CD8-positive, alpha-beta memory T cell (primary cell): ENCODE results near the gene TMEM184B. TPM values are rescaled to one million over a fixed set of nuclear protein-coding genes. Genes with fewer than 3 reads are reported as not detected.

Experiments used
- CTCF ChIA-PET: fragments of 350-600 bp; sonication (Branson Sonifier 250); formaldehyde crosslinking; loops from one replicate; lab custom pipeline; 2021; ENCODE audit warnings: antibody characterized with exemption; lab: Charles Lee
- POLR2A ChIA-PET: fragments of 350-600 bp; sonication (Branson Sonifier 250); formaldehyde crosslinking; loops from one replicate; lab custom pipeline; 2021; ENCODE audit warnings: antibody characterized with exemption; lab: Charles Lee
- DNase-seq, 5 donors: peaks; one replicate each; pipeline versions ENCODE4 v3.0.0 to v3.0.0-alpha.2; 2020 to 2022; ENCODE audit warnings: mixed read lengths in 1 of 5
- H3K27ac ChIP-seq: one replicate; pipeline ENCODE4 v1.7.0; 2013; ENCODE audit warnings: low read depth, mild to moderate bottlenecking, low read length, moderate library complexity
- H3K27me3 ChIP-seq: 2 replicates; pipeline ENCODE4 v1.7.0; 2013; ENCODE audit warnings: low read length, mild to moderate bottlenecking; ENCODE audit not compliant: insufficient read depth, poor library complexity, severe bottlenecking
- H3K36me3 ChIP-seq: 2 replicates; pipeline ENCODE4 v1.7.0; 2013; ENCODE audit warnings: mild to moderate bottlenecking, low read length, moderate library complexity; ENCODE audit not compliant: insufficient read depth
- H3K4me1 ChIP-seq: 2 replicates; pipeline ENCODE4 v1.7.0; 2013; ENCODE audit warnings: mild to moderate bottlenecking, low read length, moderate library complexity; ENCODE audit not compliant: insufficient read depth
- H3K4me3 ChIP-seq: 2 replicates; pipeline ENCODE4 v1.7.0; 2013; ENCODE audit warnings: mild to moderate bottlenecking, low read length
- H3K9me3 ChIP-seq: 2 replicates; pipeline ENCODE4 v1.7.0; 2013; ENCODE audit warnings: mild to moderate bottlenecking, low read length
- H3K27ac Mint-ChIP-seq, 8 donors: one replicate each; pipeline ENCODE4 v1.8.0; 2020 to 2021; ENCODE audit warnings: mixed read lengths in 8 of 8, mild to moderate bottlenecking in 6 of 8, inconsistent platforms in 3 of 8, moderate library complexity in 3 of 8
- H3K27me3 Mint-ChIP-seq, 2 donors: one replicate each; pipeline ENCODE4 v1.8.0; 2020 to 2021; ENCODE audit warnings: mixed read lengths in 2 of 2, mild to moderate bottlenecking in 1 of 2, moderate library complexity in 1 of 2
- H3K36me3 Mint-ChIP-seq, 3 donors: one replicate each; pipeline ENCODE4 v1.8.0; 2020 to 2021; ENCODE audit warnings: mixed read lengths in 3 of 3, inconsistent platforms in 1 of 3, mild to moderate bottlenecking in 1 of 3
- H3K4me1 Mint-ChIP-seq, 3 donors: one replicate each; pipeline ENCODE4 v1.8.0; 2020 to 2021; ENCODE audit warnings: mixed read lengths in 3 of 3, inconsistent platforms in 1 of 3, mild to moderate bottlenecking in 1 of 3
- H3K4me3 Mint-ChIP-seq, 7 donors: one replicate each; pipeline ENCODE4 v1.8.0; 2020 to 2021; ENCODE audit warnings: mixed read lengths in 7 of 7, mild to moderate bottlenecking in 6 of 7, moderate library complexity in 4 of 7, inconsistent platforms in 2 of 7
- H3K9me3 Mint-ChIP-seq, 5 donors: one replicate each; pipeline ENCODE4 v1.8.0; 2020 to 2022; ENCODE audit warnings: mixed read lengths in 5 of 5, mild to moderate bottlenecking in 3 of 5, moderate library complexity in 2 of 5, inconsistent platforms in 1 of 5
- polyA plus RNA-seq: library from polyadenylated mRNA; unstranded; fragments of 300-500 nt; fragmentation: Illumina TruSeq; gene quantifications from one replicate; pipeline ENCODE4 v1.2.3, GENCODE V29; 2021
- total RNA-seq, 2 experiments: library from RNA; stranded (reverse); gene quantifications; one replicate each; pipeline ENCODE4 v1.2.3, GENCODE V29; 2021

TMEM184B gene
- total and polyA plus RNA-seq, 3 experiments from 2014 or later: 23.4 to 31.7 (median 29.0) TPM

- POLR2A ChIA-PET: no interaction called here
- Histone ChIP-seq H3K27me3 (no peaks in the 10 kb centered on the region), H3K27ac (no peak overlapping the region), H3K9me3 (no peaks in the 10 kb centered on the region), H3K4me1 (no peaks in the 10 kb centered on the region), H3K4me3 (no peak overlapping the region), H3K36me3 (no peaks in the 10 kb centered on the region)
- Mint-ChIP-seq H3K36me3 (peaks cover 0 to 2% (median 2%) of the 10 kb centered on the region in 3 donors), H3K9me3 (no peaks in the 10 kb centered on the region), H3K27ac (no peak overlapping the region), H3K4me1 (no peaks in the 10 kb centered on the region), H3K27me3 (no peaks in the 10 kb centered on the region), H3K4me3 (no peak overlapping the region)
- no peak for DNase-seq
- CTCF ChIA-PET: interaction anchor here (1.6 kb wide), 1 partner anchor 231 kb away, joined by 3 read pairs; no protein-coding TSS in a partner anchor
Measured at GRCh38 chr22:38284042-38284402, 11.2 kb upstream of the TMEM184B start.

GRCh38 chr22:38282397-38282796, 9.6 kb upstream of the TMEM184B start:
- POLR2A ChIA-PET: no interaction called here
- Mint-ChIP-seq H3K4me3 (no peak overlapping the region), H3K27ac (no peak overlapping the region), H3K27me3 (no peaks in the 10 kb centered on the region), H3K9me3 (no peaks in the 10 kb centered on the region), H3K36me3 (peaks cover 0 to 2% (median 0%) of the 10 kb centered on the region in 3 donors), H3K4me1 (no peaks in the 10 kb centered on the region)
- H3K4me3 ChIP-seq: no peak overlapping the region
- DNase-seq: no peak
- no peaks in the 10 kb centered on the region for H3K36me3 ChIP-seq
- H3K27ac ChIP-seq: no peak overlapping the region
- CTCF ChIA-PET: no interaction called here
- H3K4me1 ChIP-seq: no peaks in the 10 kb centered on the region
- H3K9me3 ChIP-seq: no peaks in the 10 kb centered on the region
- H3K27me3 ChIP-seq: no peaks in the 10 kb centered on the region

- ChIA-PET CTCF (no interaction called here), POLR2A (no interaction called here)
- no peak overlapping the region for H3K27ac ChIP-seq
- H3K36me3 Mint-ChIP-seq: peaks cover 0 to 9% (median 0%) of the 10 kb centered on the region in 3 donors
- H3K4me1 Mint-ChIP-seq: peaks cover 20 to 26% (median 21%) of the 10 kb centered on the region in 3 donors
- peak overlapping the region in 3 of 8 donors; percentile 15 to 80 (median 62) for H3K27ac Mint-ChIP-seq
- peaks cover 0 to 3% of the 10 kb centered on the region in 2 donors for H3K27me3 Mint-ChIP-seq
- H3K4me3 ChIP-seq: no peak overlapping the region
- no peak for DNase-seq
- H3K4me1 ChIP-seq: peaks cover 18% of the 10 kb centered on the region
- no peaks in the 10 kb centered on the region for H3K9me3 ChIP-seq
- no peaks in the 10 kb centered on the region for H3K9me3 Mint-ChIP-seq
- peak overlapping the region in 1 of 7 donors; percentile 42 for H3K4me3 Mint-ChIP-seq
- H3K36me3 ChIP-seq: no peaks in the 10 kb centered on the region
- H3K27me3 ChIP-seq: no peaks in the 10 kb centered on the region
Measured at GRCh38 chr22:38276166-38276565, 3.4 kb upstream of the TMEM184B start.

GRCh38 chr22:38273135-38273826, 471 bp upstream of the TMEM184B start:
- peaks cover 0 to 9% (median 0%) of the 10 kb centered on the region in 3 donors for H3K36me3 Mint-ChIP-seq
- peak overlapping the region; percentile 90 to 98 (median 93) for H3K4me3 Mint-ChIP-seq
- Histone ChIP-seq H3K27me3 (no peaks in the 10 kb centered on the region), H3K4me1 (peaks cover 27% of the 10 kb centered on the region), H3K27ac (peak overlapping the region; percentile 75), H3K4me3 (peak overlapping the region; percentile 59), H3K36me3 (no peaks in the 10 kb centered on the region), H3K9me3 (no peaks in the 10 kb centered on the region)
- peaks cover 43 to 53% (median 44%) of the 10 kb centered on the region in 3 donors for H3K4me1 Mint-ChIP-seq
- peaks cover 0 to 3% of the 10 kb centered on the region in 2 donors for H3K27me3 Mint-ChIP-seq
- H3K9me3 Mint-ChIP-seq: no peaks in the 10 kb centered on the region
- DNase-seq: no peak
- POLR2A ChIA-PET: interaction anchor here (1.0 to 1.3 kb wide), 3 partner anchors 11 to 216 kb away, joined by 3 to 4 read pairs (median 3); partner anchors contain the start of gene PICK1
- peak overlapping the region; percentile 90 to 99 (median 97) for H3K27ac Mint-ChIP-seq
- CTCF ChIA-PET: no interaction called here

- Histone ChIP-seq H3K27me3 (no peaks in the 10 kb centered on the region), H3K36me3 (no peaks in the 10 kb centered on the region), H3K4me1 (peaks cover 37% of the 10 kb centered on the region), H3K27ac (peak overlapping the region; percentile 75), H3K4me3 (peak overlapping the region; percentile 67), H3K9me3 (no peaks in the 10 kb centered on the region)
- peak overlapping the region; percentile 86 to 94 (median 89) for H3K4me3 Mint-ChIP-seq
- DNase-seq: peak in 1 of 5 donors; percentile 25
- H3K36me3 Mint-ChIP-seq: peaks cover 0 to 9% (median 0%) of the 10 kb centered on the region in 3 donors
- H3K4me1 Mint-ChIP-seq: peaks cover 50 to 64% (median 55%) of the 10 kb centered on the region in 3 donors
- H3K27me3 Mint-ChIP-seq: peaks cover 0 to 1% of the 10 kb centered on the region in 2 donors
- H3K9me3 Mint-ChIP-seq: no peaks in the 10 kb centered on the region
- ChIA-PET CTCF (interaction anchor here (1.2 to 1.5 kb wide), 2 partner anchors 220 to 410 kb away, joined by 3 to 4 read pairs; partner anchors contain the start of gene TOMM22), POLR2A (interaction anchor here (1.0 to 1.1 kb wide), 2 partner anchors 10 to 215 kb away, joined by 3 read pairs; partner anchors contain the start of gene PICK1)
- peak overlapping the region; percentile 85 to 94 (median 91) for H3K27ac Mint-ChIP-seq
Measured at GRCh38 chr22:38271927-38272372, 860 bp downstream of the TMEM184B start.

- H3K36me3 ChIP-seq: no peaks in the 10 kb centered on the region
- POLR2A ChIA-PET: no interaction called here
- peak overlapping the region; percentile 32 to 94 (median 89) for H3K4me3 Mint-ChIP-seq
- H3K27ac Mint-ChIP-seq: peak overlapping the region in 7 of 8 donors; percentile 82 to 93 (median 89)
- H3K4me1 ChIP-seq: peaks cover 45% of the 10 kb centered on the region
- DNase-seq: no peak
- H3K36me3 Mint-ChIP-seq: peaks cover 0 to 9% (median 0%) of the 10 kb centered on the region in 3 donors
- H3K27me3 Mint-ChIP-seq: peaks cover 0 to 1% of the 10 kb centered on the region in 2 donors
- no peak overlapping the region for H3K27ac ChIP-seq
- peak overlapping the region; percentile 67 for H3K4me3 ChIP-seq
- no peaks in the 10 kb centered on the region for H3K9me3 Mint-ChIP-seq
- peaks cover 57 to 72% (median 63%) of the 10 kb centered on the region in 3 donors for H3K4me1 Mint-ChIP-seq
- CTCF ChIA-PET: interaction anchor here (1.2 to 1.5 kb wide), 2 partner anchors 219 to 411 kb away, joined by 3 to 4 read pairs; partner anchors contain the start of gene TOMM22
- H3K27me3 ChIP-seq: no peaks in the 10 kb centered on the region
- no peaks in the 10 kb centered on the region for H3K9me3 ChIP-seq
Measured at GRCh38 chr22:38271101-38271500, 1.7 kb downstream of the TMEM184B start.

- ChIA-PET POLR2A (no interaction called here), CTCF (interaction anchor here (1.5 kb wide), 1 partner anchor 218 kb away, joined by 4 read pairs; no protein-coding TSS in a partner anchor)
- peaks cover 58 to 79% (median 64%) of the 10 kb centered on the region in 3 donors for H3K4me1 Mint-ChIP-seq
- H3K36me3 ChIP-seq: no peaks in the 10 kb centered on the region
- peak overlapping the region; percentile 74 to 93 (median 88) for H3K27ac Mint-ChIP-seq
- peak overlapping the region; percentile 69 to 94 (median 89) for H3K4me3 Mint-ChIP-seq
- H3K27me3 ChIP-seq: no peaks in the 10 kb centered on the region
- no peak overlapping the region for H3K27ac ChIP-seq
- no peaks in the 10 kb centered on the region for H3K9me3 Mint-ChIP-seq
- no peak overlapping the region for H3K4me3 ChIP-seq
- peaks cover 51% of the 10 kb centered on the region for H3K4me1 ChIP-seq
- H3K27me3 Mint-ChIP-seq: peaks cover 0 to 1% of the 10 kb centered on the region in 2 donors
- H3K36me3 Mint-ChIP-seq: peaks cover 0 to 9% (median 0%) of the 10 kb centered on the region in 3 donors
- DNase-seq: no peak
- no peaks in the 10 kb centered on the region for H3K9me3 ChIP-seq
Measured at GRCh38 chr22:38270091-38270992, 2.5 kb downstream of the TMEM184B start.
